ENCODE results near the gene SGPL1.
"Not testable (repeated sequence)": the region's sequence is repeated elsewhere in the genome, so short reads cannot be mapped to it uniquely, and the experiment has no call there.

Gene SGPL1

GRCh38 chr10:70906031-70906783 is 90.5 kb downstream of the SGPL1 start:
- no peak for DNase-seq (ENCODE audit: low read depth)

- no peak for DNase-seq (ENCODE audit: low read depth)
Measured at GRCh38 chr10:70906953-70907636, 91.3 kb downstream of the SGPL1 start.

DNA sequence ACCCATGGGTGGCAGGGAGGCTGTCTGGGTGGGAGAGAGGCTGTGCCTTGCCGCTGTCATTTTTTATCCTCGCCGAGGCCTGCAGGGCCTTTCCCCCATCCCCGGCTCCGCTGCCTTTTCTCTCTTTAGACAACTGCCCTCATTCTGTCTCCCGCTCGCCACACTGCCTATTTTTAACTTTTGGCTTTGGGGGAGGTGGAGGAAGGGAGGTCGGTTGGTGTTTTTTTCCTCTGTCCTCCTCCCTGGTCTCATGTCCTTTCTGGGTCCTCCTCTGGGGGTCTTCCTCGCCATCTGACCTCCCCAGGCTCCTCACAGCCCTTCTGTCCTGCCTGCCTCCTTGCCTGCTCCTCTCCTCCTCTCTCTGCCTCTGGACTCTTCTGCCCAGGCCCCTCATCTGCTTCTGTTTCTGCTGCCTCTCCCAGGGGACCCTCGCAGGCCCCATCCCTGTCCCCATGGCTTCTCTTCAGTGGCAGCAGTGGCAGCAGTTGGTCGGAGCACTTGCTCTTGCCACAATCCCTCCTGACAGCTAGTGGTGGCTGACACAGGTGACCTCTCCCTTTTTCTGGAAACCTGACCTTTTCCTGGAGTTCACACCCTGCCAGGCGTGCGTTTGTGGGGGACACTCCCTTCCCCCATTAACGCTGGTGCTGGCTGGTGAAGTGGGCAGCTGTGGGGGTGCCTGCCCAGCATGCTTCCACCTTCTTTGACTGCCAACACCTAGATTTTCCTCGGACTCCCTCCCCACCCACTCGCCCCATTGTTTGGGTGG is 92.1 kb downstream of the SGPL1 start:
- no peak for DNase-seq (ENCODE audit: low read depth)

- DNase-seq (ENCODE audit: low read depth) = no peak
Measured at GRCh38 chr10:70908406-70909296, 92.9 kb downstream of the SGPL1 start.

GRCh38 chr10:70909326-70909935 is 93.7 kb downstream of the SGPL1 start:
- DNase-seq (ENCODE audit: low read depth) = no peak

DNA sequence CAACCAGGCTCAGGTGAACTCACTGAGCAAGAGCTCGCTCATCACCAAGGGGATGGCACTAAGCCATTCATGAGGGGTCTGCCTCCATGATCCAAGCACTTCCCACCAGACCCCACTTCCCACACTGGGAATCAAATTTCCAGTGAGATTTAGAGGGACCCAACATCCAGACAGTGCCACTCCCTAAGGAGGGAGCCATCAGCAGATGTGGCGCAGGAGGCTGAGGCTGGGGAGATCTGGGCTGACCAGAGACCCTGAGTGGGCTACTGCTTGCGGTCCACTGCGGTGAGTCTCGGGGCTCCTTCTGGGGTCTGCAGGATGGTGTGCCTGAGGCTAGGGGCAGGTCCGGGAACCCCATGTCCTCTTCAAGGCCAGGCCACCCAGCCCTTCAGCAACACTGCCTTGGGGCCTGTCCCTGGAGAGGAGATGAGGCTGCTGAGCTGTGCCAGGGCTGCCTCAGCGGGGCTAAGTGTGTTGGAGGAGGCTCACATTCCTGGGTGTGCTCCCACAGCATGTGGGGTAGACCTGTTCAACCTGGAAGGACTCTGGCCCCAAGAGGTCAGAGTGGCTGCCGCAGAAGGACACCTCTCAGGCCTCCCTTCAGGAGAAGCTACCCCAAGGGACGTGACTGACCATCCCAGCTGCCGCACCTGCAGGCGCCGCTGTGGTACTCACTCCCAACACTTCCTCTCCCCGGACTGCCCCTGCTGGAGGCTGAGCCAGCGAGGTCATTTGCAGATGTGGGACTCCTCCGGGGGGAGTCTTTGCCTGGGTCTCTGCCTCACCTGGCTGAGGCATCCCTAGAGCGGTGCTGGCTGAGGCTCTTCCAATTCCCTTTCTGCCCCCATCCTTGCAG is 95.0 kb downstream of the SGPL1 start:
- DNase-seq (ENCODE audit: low read depth) = no peak

GRCh38 chr10:70911386-70911785 is 95.6 kb downstream of the SGPL1 start:
- no peak for DNase-seq (ENCODE audit: low read depth)

- DNase-seq (ENCODE audit: low read depth) = no peak
Measured at GRCh38 chr10:70912556-70912955, 96.8 kb downstream of the SGPL1 start.

DNA sequence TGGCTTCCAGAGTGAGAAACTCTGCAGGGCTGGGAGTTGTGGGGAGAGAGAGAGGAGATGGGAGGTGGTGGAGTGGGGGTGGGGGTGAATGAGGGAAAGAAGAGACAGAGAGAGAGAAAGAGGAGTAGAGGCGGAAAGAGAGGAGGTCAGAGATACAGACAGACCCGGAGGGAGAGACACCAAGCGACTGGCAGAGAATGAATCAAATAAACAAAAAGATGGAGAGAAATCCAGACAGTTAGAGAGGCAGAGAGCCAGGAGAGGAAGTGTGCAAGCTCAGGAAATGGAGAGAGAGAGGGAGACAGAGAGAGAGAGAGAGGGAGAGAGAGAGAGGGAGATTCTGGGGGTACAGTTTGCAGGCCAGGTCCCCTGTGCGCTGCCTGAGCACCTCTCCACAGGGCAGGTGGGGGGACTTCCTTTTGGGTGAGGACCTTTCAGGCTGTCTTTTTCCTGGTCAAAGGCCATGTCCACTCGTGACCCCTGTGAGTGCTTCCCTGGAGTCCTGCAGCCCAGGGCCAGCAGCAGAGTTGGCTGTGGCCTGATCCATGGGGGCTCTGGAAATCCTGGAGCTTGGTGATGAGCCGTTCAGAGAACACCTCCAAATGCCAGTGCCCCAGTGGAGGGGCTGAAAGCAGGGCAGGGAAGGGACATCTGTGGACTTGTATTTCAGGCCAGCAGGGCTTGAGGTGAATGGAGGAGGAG is 97.6 kb downstream of the SGPL1 start:
- no peak for DNase-seq (ENCODE audit: low read depth)

GRCh38 chr10:70913893-70914240 is 98.1 kb downstream of the SGPL1 start:
- DNase-seq (ENCODE audit: low read depth) = no peak

DNA sequence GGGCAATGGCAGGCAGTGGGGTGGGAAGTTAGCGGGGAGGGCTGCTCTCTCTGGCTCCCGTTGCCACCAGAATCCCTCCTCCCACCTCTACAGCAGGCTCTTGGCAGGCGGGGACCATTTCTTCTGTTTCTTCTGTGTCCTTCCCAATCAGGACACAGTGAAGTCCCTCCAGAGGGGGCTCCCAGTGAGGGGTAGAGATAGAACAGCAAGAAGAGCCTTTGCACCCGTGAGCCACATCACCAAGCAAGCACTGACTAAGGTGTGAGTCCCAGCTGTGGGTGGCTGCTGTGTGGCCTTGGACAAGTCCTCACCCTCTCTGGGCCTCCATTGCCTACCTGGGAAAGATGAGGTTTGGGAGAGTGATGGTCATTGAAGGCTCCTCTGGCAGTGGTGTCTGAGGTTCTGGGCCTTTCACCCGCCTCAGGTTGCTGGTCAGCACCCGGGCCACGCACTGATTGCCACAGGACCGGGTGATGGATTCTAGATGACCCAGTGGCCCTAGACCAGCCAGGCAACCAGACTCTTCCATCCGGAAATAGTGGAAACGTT is 98.6 kb downstream of the SGPL1 start:
- DNase-seq (ENCODE audit: low read depth) = no peak

DNA sequence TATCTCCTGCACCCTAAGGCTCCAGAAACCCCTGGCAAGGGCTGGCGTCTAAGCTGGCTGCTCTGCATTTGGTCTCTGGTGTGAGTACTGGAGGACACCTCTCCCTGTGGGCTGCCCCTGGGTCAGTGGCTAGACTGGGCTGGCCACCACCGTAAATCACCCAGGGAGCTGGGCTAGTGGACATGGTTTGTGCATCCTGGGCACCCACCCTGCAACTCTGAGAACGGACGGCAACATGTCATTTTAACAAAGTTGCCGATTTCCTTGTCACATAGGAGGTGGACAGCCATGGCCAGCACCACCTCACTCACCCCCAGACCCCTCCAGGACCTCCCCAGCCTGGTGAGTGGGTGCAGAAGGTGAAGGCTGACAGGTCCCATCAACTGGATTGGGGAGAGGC is 99.5 kb downstream of the SGPL1 start:
- no peak for DNase-seq (ENCODE audit: low read depth)

- no peak for DNase-seq (ENCODE audit: low read depth)
Measured at GRCh38 chr10:70915806-70916205, 100.1 kb downstream of the SGPL1 start.

GRCh38 chr10:70916241-70916640 is 100.5 kb downstream of the SGPL1 start:
- no peak for DNase-seq (ENCODE audit: low read depth)

DNA sequence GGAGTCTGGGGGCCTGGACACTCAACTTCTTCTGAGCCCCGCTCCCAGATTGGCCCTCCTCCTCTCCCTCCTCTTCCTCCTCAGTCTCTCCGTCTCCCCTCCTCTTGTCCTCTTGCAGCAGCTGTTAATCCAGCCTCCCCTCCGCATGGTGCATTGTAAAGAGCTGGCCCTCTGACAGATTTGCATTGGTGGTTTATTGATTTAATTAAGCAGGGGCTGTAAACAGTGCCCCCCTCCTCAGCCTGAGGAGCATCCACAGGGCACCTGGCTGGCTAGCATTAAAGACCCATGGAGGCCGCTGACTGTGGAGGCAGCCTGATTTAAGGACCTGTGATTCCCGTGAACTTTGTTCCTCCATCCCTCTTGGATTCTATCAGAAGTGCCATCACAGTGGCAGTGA is 101.5 kb downstream of the SGPL1 start:
- DNase-seq (ENCODE audit: low read depth) = no peak

GRCh38 chr10:70917635-70918034 is 101.9 kb downstream of the SGPL1 start:
- no peak for DNase-seq (ENCODE audit: low read depth)

DNA sequence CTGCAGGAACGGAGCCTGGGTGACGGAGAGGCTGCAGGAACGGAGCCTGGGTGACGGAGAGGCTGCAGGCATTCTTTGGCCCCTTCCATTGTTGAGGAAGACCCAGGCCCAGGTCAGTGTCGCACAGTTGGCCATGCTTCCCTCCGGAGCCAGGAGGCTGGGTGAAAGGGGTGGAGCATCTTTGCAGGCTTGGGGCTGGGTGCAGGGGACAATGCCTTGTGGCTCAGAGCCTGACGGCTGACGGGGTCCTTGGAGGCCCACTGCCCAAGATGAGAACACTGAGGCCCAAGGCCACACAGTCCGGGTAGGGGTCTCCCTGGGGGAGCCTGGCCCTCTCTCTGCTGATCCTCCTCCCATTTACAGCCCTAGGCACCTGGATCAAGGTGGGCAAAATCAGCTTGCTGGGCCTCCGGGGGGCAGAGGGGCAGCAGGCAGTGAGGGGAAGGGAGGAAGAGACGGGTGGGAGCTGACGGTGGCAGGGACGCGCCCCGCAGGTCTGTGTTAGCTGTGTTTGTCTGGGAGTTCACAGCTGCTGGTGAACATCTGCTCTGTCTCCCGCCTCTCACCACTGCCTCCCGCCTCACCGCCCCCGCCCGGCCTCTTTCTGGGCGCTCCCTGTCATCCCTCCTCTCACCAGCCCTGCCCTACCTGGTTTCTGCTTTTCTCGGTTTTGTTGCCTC is 103.2 kb downstream of the SGPL1 start:
- DNase-seq (ENCODE audit: low read depth) = no peak

GRCh38 chr10:70919906-70920305 is 104.2 kb downstream of the SGPL1 start:
- DNase-seq (ENCODE audit: low read depth) = not testable (repeated sequence)

- no peak for DNase-seq (ENCODE audit: low read depth)
Measured at GRCh38 chr10:70920519-70920918, 104.8 kb downstream of the SGPL1 start.
